Measurements from ENCODE around the gene FNDC3B. TPM values are rescaled to one million over a fixed set of nuclear protein-coding genes. Genes with fewer than 3 reads are reported as not detected.

Gene FNDC3B
- total RNA-seq, 1 donor from 2014 or later = 290 TPM

- Mint-ChIP-seq H3K9me3 (ENCODE audit: low read depth) (no peaks in the 10 kb centered on the region), H3K27ac (ENCODE audit: unreplicated experiment) (peak overlapping the region; percentile 98), H3K27me3 (ENCODE audit: low read depth) (no peaks in the 10 kb centered on the region), H3K4me3 (ENCODE audit: unreplicated experiment) (peak overlapping the region; percentile 37), H3K36me3 (ENCODE audit: low read depth) (peaks cover 9% of the 10 kb centered on the region), H3K4me1 (ENCODE audit: low read depth) (peaks cover 82% of the 10 kb centered on the region)
- peak; percentile 53 for TF ChIP-seq CTCF (IDR thresholded peaks at IDR 0.05)
- no peak for DNase-seq (ENCODE audit: low spot score)
Observed at GRCh38 chr3:172202797-172203196, 163.4 kb downstream of the FNDC3B start.

- peak overlapping the region; percentile 23 for H3K4me3 Mint-ChIP-seq (ENCODE audit: unreplicated experiment)
- peaks cover 9% of the 10 kb centered on the region for H3K36me3 Mint-ChIP-seq (ENCODE audit: low read depth)
- DNase-seq (ENCODE audit: low spot score) = no peak
- TF ChIP-seq CTCF (IDR thresholded peaks at IDR 0.05) = no peak
- peak overlapping the region; percentile 98 for H3K27ac Mint-ChIP-seq (ENCODE audit: unreplicated experiment)
- no peaks in the 10 kb centered on the region for H3K9me3 Mint-ChIP-seq (ENCODE audit: low read depth)
- H3K4me1 Mint-ChIP-seq (ENCODE audit: low read depth) = peaks cover 74% of the 10 kb centered on the region
- H3K27me3 Mint-ChIP-seq (ENCODE audit: low read depth) = no peaks in the 10 kb centered on the region
Observed at GRCh38 chr3:172203522-172204258, 164.3 kb downstream of the FNDC3B start.

- peak overlapping the region; percentile 98 for H3K27ac Mint-ChIP-seq (ENCODE audit: unreplicated experiment)
- H3K4me3 Mint-ChIP-seq (ENCODE audit: unreplicated experiment) = no peak overlapping the region
- peaks cover 77% of the 10 kb centered on the region for H3K4me1 Mint-ChIP-seq (ENCODE audit: low read depth)
- peaks cover 9% of the 10 kb centered on the region for H3K36me3 Mint-ChIP-seq (ENCODE audit: low read depth)
- TF ChIP-seq CTCF (IDR thresholded peaks at IDR 0.05) = no peak
- no peaks in the 10 kb centered on the region for H3K9me3 Mint-ChIP-seq (ENCODE audit: low read depth)
- no peak for DNase-seq (ENCODE audit: low spot score)
- H3K27me3 Mint-ChIP-seq (ENCODE audit: low read depth) = no peaks in the 10 kb centered on the region
Observed at GRCh38 chr3:172204716-172205115, 165.3 kb downstream of the FNDC3B start.

- Mint-ChIP-seq H3K27ac (ENCODE audit: unreplicated experiment) (peak overlapping the region; percentile 90), H3K4me1 (ENCODE audit: low read depth) (peaks cover 75% of the 10 kb centered on the region), H3K36me3 (ENCODE audit: low read depth) (peaks cover 10% of the 10 kb centered on the region), H3K4me3 (ENCODE audit: unreplicated experiment) (no peak overlapping the region), H3K9me3 (ENCODE audit: low read depth) (no peaks in the 10 kb centered on the region), H3K27me3 (ENCODE audit: low read depth) (no peaks in the 10 kb centered on the region)
- DNase-seq (ENCODE audit: low spot score) = no peak
- TF ChIP-seq CTCF (IDR thresholded peaks at IDR 0.05) = no peak
Observed at GRCh38 chr3:172208586-172209332, 169.4 kb downstream of the FNDC3B start.

Measured in chondrocyte (in vitro differentiated cells).